ENCODE measurements around the gene RAB1A. TPM values are rescaled to one million over a fixed set of nuclear protein-coding genes. Genes with fewer than 3 reads are reported as not detected.
"Not testable (repeated sequence)": the region's sequence is repeated elsewhere in the genome, so short reads cannot be mapped to it uniquely, and the experiment has no call there.

Gene RAB1A
- total and polyA plus RNA-seq, 2 donors (not counting 1 experiment from before 2014, with no cell fraction given), result 26.6 to 42.2 TPM

DNA sequence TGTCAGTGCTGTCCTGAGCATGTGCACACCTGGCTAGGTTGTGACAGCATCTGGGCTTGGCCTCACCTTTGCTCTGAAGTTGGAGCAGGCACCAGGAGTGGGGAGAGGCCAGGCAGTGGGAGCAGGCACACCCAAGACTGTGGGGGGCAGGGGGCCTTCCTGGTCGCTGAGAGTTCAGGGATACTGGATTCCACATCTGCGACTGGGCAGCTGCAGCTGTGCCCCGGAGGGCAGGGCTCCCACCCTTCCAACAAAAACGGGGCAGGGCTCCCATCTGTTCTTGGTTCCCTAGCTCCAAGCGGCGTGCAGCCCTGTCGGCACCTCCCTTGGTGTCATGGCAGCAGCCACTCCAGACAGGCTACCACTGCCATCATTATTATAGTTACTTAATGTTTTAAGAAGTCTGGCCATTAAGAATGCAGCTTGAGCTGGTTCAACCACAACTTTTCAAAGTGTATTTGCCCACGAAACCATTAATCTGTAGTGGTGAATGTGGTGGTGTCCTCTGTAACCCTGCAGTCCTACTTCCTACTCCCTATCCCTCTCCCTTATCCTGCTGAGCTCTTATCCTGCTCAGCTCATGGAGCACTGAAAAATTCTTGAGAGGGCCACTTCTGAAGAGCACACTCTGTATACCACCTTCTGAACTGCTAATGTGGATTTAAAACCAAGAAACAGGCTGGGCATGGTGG is 48.0 kb upstream of the RAB1A start:
- no peak overlapping the region for H3K4me2 ChIP-seq (replicated peaks; ENCODE audit: low read depth, low read length, poor library complexity, severe bottlenecking)
- H3K4me3 Mint-ChIP-seq, result no peak overlapping the region
- peaks cover 10% of the 10 kb centered on the region for H3K27me3 Mint-ChIP-seq
- H4K20me1 ChIP-seq (ENCODE audit: control insufficient read depth, insufficient read depth, low read length, poor library complexity, severe bottlenecking), result no peaks in the 10 kb centered on the region
- TF ChIP-seq EZH2 (IDR thresholded peaks at IDR 0.05; ENCODE audit: borderline replicate concordance, insufficient read depth, low read depth, low read length, poor library complexity, severe bottlenecking), result no peak
- TF ChIP-seq, protein P1, sequence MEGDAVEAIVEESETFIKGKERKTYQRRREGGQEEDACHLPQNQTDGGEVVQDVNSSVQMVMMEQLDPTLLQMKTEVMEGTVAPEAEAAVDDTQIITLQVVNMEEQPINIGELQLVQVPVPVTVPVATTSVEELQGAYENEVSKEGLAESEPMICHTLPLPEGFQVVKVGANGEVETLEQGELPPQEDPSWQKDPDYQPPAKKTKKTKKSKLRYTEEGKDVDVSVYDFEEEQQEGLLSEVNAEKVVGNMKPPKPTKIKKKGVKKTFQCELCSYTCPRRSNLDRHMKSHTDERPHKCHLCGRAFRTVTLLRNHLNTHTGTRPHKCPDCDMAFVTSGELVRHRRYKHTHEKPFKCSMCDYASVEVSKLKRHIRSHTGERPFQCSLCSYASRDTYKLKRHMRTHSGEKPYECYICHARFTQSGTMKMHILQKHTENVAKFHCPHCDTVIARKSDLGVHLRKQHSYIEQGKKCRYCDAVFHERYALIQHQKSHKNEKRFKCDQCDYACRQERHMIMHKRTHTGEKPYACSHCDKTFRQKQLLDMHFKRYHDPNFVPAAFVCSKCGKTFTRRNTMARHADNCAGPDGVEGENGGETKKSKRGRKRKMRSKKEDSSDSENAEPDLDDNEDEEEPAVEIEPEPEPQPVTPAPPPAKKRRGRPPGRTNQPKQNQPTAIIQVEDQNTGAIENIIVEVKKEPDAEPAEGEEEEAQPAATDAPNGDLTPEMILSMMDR (IDR thresholded peaks at IDR 0.05), result no peak
- 85% methylated on average over 4 of the region's 8 CpGs for WGBS (ENCODE audit: insufficient coverage)
- H3K4me3 ChIP-seq (ENCODE audit: control extremely low read depth in 1 of 5, extremely low read depth in 1 of 5, insufficient read depth in 1 of 5, low read depth in 2 of 5, low read length in 4 of 5), result no peak overlapping the region
- no peak for ATAC-seq (ENCODE audit: low read depth)
- no peak overlapping the region for H2AFZ ChIP-seq (ENCODE audit: insufficient read depth, low read depth, low read length, poor library complexity, severe bottlenecking)
- H3K4me1 Mint-ChIP-seq, result no peaks in the 10 kb centered on the region
- no peak overlapping the region for H3K27ac Mint-ChIP-seq
- no peak for DNase-seq
- H3K4me1 ChIP-seq (ENCODE audit: control insufficient read depth in 2 of 2, insufficient read depth in 2 of 2, low read length in 2 of 2), result no peaks in the 10 kb centered on the region
- H3K36me3 ChIP-seq (replicated peaks in 1 of 2; ENCODE audit: control extremely low read depth in 1 of 2, control insufficient read depth in 1 of 2, extremely low read depth in 1 of 2, insufficient read depth in 2 of 2, low read length in 1 of 2), result no peaks in the 10 kb centered on the region
- no peak overlapping the region for H3K27ac ChIP-seq (ENCODE audit: low read length in 2 of 2)
- CTCF ChIA-PET, result interaction anchor here (1.2 to 2.0 kb wide), 4 partner anchors 9 to 113 kb away, joined by 6 to 7 read pairs (median 6); no protein-coding TSS in a partner anchor
- no peak overlapping the region for H3K9ac ChIP-seq (ENCODE audit: low read length)
- POLR2A ChIA-PET, result interaction anchor here (0.6 kb wide), 1 partner anchor 42 kb away, joined by 7 read pairs; no protein-coding TSS in a partner anchor
- H3K27me3 ChIP-seq (replicated peaks in 1 of 4; ENCODE audit: control extremely low read depth in 1 of 4, control insufficient read depth in 3 of 4, insufficient read depth in 4 of 4, low read length in 3 of 4), result no peaks in the 10 kb centered on the region
- H3K79me2 ChIP-seq (ENCODE audit: control insufficient read depth, insufficient read depth, low read length), result no peaks in the 10 kb centered on the region
- H3K9me3 ChIP-seq (ENCODE audit: control extremely low read depth in 1 of 3, control insufficient read depth in 2 of 3, insufficient read depth in 1 of 3, low read length in 2 of 3), result peaks cover 0 to 4% (median 0%) of the 10 kb centered on the region in 3 donors
- intact Hi-C loops (cut with micrococcal nuclease), result no loop called here
- no peaks in the 10 kb centered on the region for H3K9me3 Mint-ChIP-seq (ENCODE audit: insufficient read depth)

DNA sequence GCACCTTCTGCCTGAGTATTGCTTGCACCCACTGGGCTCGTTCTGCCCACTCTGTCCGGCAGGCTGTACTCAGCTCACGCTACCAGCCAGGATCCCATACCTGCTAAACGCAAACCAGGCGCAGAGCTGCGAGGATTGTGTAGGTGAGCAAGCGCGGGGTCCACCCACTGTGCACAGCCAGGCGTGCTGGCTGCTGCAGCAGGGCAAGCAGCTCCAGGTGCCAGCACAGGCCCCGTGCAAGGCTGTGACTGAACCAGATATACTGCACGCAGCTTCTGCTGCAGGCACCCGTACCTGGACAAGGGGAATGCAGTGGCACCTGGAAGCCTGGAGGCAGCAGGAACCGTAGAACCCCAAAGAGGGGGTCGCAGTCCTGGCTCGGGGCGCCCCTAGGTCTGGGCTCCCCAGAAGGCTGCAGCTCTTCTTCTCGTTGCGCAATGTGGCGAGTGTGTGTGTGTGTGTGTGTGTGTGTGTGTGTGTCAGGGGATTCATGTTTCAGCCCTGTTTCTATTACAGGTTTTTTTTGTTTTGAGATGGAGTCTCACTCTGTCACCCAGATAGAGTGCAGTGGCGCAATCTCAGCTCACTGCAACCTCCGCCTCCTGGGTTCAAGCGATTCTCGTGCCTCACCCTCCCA is 46.1 kb upstream of the RAB1A start:
- Histone ChIP-seq H3K27ac (ENCODE audit: low read length in 2 of 2) (no peak overlapping the region), H3K36me3 (replicated peaks in 1 of 2; ENCODE audit: control extremely low read depth in 1 of 2, control insufficient read depth in 1 of 2, extremely low read depth in 1 of 2, insufficient read depth in 2 of 2, low read length in 1 of 2) (no peaks in the 10 kb centered on the region), H2AFZ (ENCODE audit: insufficient read depth, low read depth, low read length, poor library complexity, severe bottlenecking) (no peak overlapping the region), H3K9me3 (ENCODE audit: control extremely low read depth in 1 of 3, control insufficient read depth in 2 of 3, insufficient read depth in 1 of 3, low read length in 2 of 3) (peaks cover 0 to 4% (median 0%) of the 10 kb centered on the region in 3 donors), H3K4me1 (ENCODE audit: control insufficient read depth in 2 of 2, insufficient read depth in 2 of 2, low read length in 2 of 2) (no peaks in the 10 kb centered on the region), H3K4me3 (ENCODE audit: control extremely low read depth in 1 of 5, extremely low read depth in 1 of 5, insufficient read depth in 1 of 5, low read depth in 2 of 5, low read length in 4 of 5) (no peak overlapping the region), H4K20me1 (ENCODE audit: control insufficient read depth, insufficient read depth, low read length, poor library complexity, severe bottlenecking) (no peaks in the 10 kb centered on the region), H3K9ac (ENCODE audit: low read length) (no peak overlapping the region), H3K79me2 (ENCODE audit: control insufficient read depth, insufficient read depth, low read length) (no peaks in the 10 kb centered on the region), H3K4me2 (replicated peaks; ENCODE audit: low read depth, low read length, poor library complexity, severe bottlenecking) (no peak overlapping the region), H3K27me3 (replicated peaks in 1 of 4; ENCODE audit: control extremely low read depth in 1 of 4, control insufficient read depth in 3 of 4, insufficient read depth in 4 of 4, low read length in 3 of 4) (no peaks in the 10 kb centered on the region)
- CTCF ChIA-PET, result interaction anchor here (2.0 kb wide), 1 partner anchor 111 kb away, joined by 6 read pairs; no protein-coding TSS in a partner anchor
- ATAC-seq (ENCODE audit: low read depth) (no peak), DNase-seq (no peak)
- no peak overlapping the region for H3K27ac Mint-ChIP-seq
- no peak overlapping the region for H3K4me3 Mint-ChIP-seq
- no peaks in the 10 kb centered on the region for H3K9me3 Mint-ChIP-seq (ENCODE audit: insufficient read depth)
- intact Hi-C loops (cut with micrococcal nuclease), result no loop called here
- POLR2A ChIA-PET, result no interaction called here
- no peak for TF ChIP-seq EZH2 (IDR thresholded peaks at IDR 0.05; ENCODE audit: borderline replicate concordance, insufficient read depth, low read depth, low read length, poor library complexity, severe bottlenecking)
- TF ChIP-seq, protein P1 (IDR thresholded peaks at IDR 0.05), result no peak
- WGBS (ENCODE audit: insufficient coverage), result 95% methylated on average over 21 of the region's 23 CpGs
- no peaks in the 10 kb centered on the region for H3K4me1 Mint-ChIP-seq
- peaks cover 3% of the 10 kb centered on the region for H3K27me3 Mint-ChIP-seq

DNA sequence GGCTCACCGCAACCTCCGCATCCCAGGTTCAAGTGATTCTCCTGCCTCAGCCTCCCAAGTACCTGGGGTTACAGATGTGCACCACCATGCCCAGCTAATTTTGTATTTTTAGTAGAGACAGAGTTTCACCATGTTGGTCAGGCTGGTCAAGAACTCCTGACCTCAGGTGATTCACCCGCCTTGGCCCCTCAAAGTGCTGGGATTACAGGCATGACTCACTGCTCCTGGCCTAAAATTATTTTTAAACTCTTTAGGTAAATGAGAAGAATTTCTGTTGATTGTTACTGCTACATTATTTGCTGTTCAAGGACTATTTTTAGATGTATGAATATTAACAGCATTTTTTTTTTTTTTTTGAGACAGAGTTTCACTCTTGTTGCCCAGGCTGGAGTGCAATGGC is 44.1 kb upstream of the RAB1A start:
- H3K27me3 ChIP-seq (replicated peaks in 1 of 4; ENCODE audit: control extremely low read depth in 1 of 4, control insufficient read depth in 3 of 4, insufficient read depth in 4 of 4, low read length in 3 of 4); H3K79me2 ChIP-seq (ENCODE audit: control insufficient read depth, insufficient read depth, low read length); H3K4me1 ChIP-seq (ENCODE audit: control insufficient read depth in 2 of 2, insufficient read depth in 2 of 2, low read length in 2 of 2); H3K27ac ChIP-seq (ENCODE audit: low read length in 2 of 2); intact Hi-C loops (cut with micrococcal nuclease); H3K27me3 Mint-ChIP-seq; H3K9ac ChIP-seq (ENCODE audit: low read length); H3K9me3 Mint-ChIP-seq (ENCODE audit: insufficient read depth); H3K4me2 ChIP-seq (replicated peaks; ENCODE audit: low read depth, low read length, poor library complexity, severe bottlenecking); H4K20me1 ChIP-seq (ENCODE audit: control insufficient read depth, insufficient read depth, low read length, poor library complexity, severe bottlenecking); H3K27ac Mint-ChIP-seq; DNase-seq; H3K4me3 ChIP-seq (ENCODE audit: control extremely low read depth in 1 of 5, extremely low read depth in 1 of 5, insufficient read depth in 1 of 5, low read depth in 2 of 5, low read length in 4 of 5); H2AFZ ChIP-seq (ENCODE audit: insufficient read depth, low read depth, low read length, poor library complexity, severe bottlenecking); H3K9me3 ChIP-seq (ENCODE audit: control extremely low read depth in 1 of 3, control insufficient read depth in 2 of 3, insufficient read depth in 1 of 3, low read length in 2 of 3); POLR2A ChIA-PET; H3K36me3 ChIP-seq (replicated peaks in 1 of 2; ENCODE audit: control extremely low read depth in 1 of 2, control insufficient read depth in 1 of 2, extremely low read depth in 1 of 2, insufficient read depth in 2 of 2, low read length in 1 of 2); H3K4me1 Mint-ChIP-seq; ATAC-seq (ENCODE audit: low read depth); H3K4me3 Mint-ChIP-seq: not testable (repeated sequence)
- 92% methylated on average over 2 of the region's 3 CpGs for WGBS (ENCODE audit: insufficient coverage)
- CTCF ChIA-PET, result interaction anchor here (0.6 kb wide), 1 partner anchor 659 kb away, joined by 6 read pairs; no protein-coding TSS in a partner anchor
